RKO (cell line): ENCODE results near the gene RSBN1L.

Experiments used
- DNase-seq: peaks from one replicate; pipeline ENCODE4 v3.0.0-alpha.2; 2016; ENCODE audit warnings: low spot score

Gene RSBN1L

GRCh38 chr7:77731716-77732115 is 35.5 kb downstream of the RSBN1L start:
- DNase-seq, result no peak

GRCh38 chr7:77734659-77735421 is 38.6 kb downstream of the RSBN1L start:
- DNase-seq, result no peak

- DNase-seq, result no peak
Observed at GRCh38 chr7:77735457-77735856, 39.2 kb downstream of the RSBN1L start.

- no peak for DNase-seq
Observed at GRCh38 chr7:77736991-77737390, 40.7 kb downstream of the RSBN1L start.

GRCh38 chr7:77738382-77738781 is 42.1 kb downstream of the RSBN1L start:
- no peak for DNase-seq

GRCh38 chr7:77738871-77739270 is 42.6 kb downstream of the RSBN1L start:
- DNase-seq, result no peak

- no peak for DNase-seq
Observed at GRCh38 chr7:77740257-77740656, 44.0 kb downstream of the RSBN1L start.

- no peak for DNase-seq
Observed at GRCh38 chr7:77743518-77743917, 47.3 kb downstream of the RSBN1L start.

GRCh38 chr7:77745746-77746145 is 49.5 kb downstream of the RSBN1L start:
- DNase-seq, result no peak

GRCh38 chr7:77746164-77746823 is 50.0 kb downstream of the RSBN1L start:
- DNase-seq, result no peak

- no peak for DNase-seq
Observed at GRCh38 chr7:77746824-77747165, 50.5 kb downstream of the RSBN1L start.

- DNase-seq, result no peak
Observed at GRCh38 chr7:77747178-77747577, 50.9 kb downstream of the RSBN1L start.

GRCh38 chr7:77747718-77748117 is 51.5 kb downstream of the RSBN1L start:
- DNase-seq, result no peak

GRCh38 chr7:77752016-77752415 is 55.8 kb downstream of the RSBN1L start:
- no peak for DNase-seq

- no peak for DNase-seq
Observed at GRCh38 chr7:77753173-77753572, 56.9 kb downstream of the RSBN1L start.

GRCh38 chr7:77757589-77757988 is 61.3 kb downstream of the RSBN1L start:
- DNase-seq, result no peak

GRCh38 chr7:77759294-77759889 is 63.1 kb downstream of the RSBN1L start:
- DNase-seq, result peak; percentile 70

GRCh38 chr7:77760809-77761453 is 64.7 kb downstream of the RSBN1L start:
- no peak for DNase-seq

GRCh38 chr7:77765481-77765880 is 69.2 kb downstream of the RSBN1L start:
- no peak for DNase-seq

- DNase-seq, result no peak
Observed at GRCh38 chr7:77765906-77766800, 69.9 kb downstream of the RSBN1L start.

GRCh38 chr7:77766801-77767605 is 70.7 kb downstream of the RSBN1L start:
- no peak for DNase-seq
